MCF 10A (cell line): ENCODE measurements around the gene EPHB3. TPM values are rescaled to one million over a fixed set of nuclear protein-coding genes. Genes with fewer than 3 reads are reported as not detected.

Source experiments
- BruUV-seq: library from RNA; stranded (reverse); fragments of 400-500 nt; replicated peaks from 2 replicates; lab custom pipeline; 2021; lab: Mats Ljungman, UMichigan
- CTCF ChIA-PET: fragments of 300-600 bp; sonication (Branson Sonifier 250); formaldehyde crosslinking; extraction: SDS; loops from one replicate; lab custom pipeline; 2021; ENCODE audit warnings: antibody characterized with exemption, inconsistent platforms; lab: Yijun Ruan, JAX
- POLR2A ChIA-PET: fragments of 300-600, 350-650 bp; sonication (Branson Sonifier 250); formaldehyde crosslinking; extraction: SDS; loops from one replicate; lab custom pipeline; 2020; ENCODE audit warnings: antibody characterized with exemption, inconsistent platforms; lab: Yijun Ruan, JAX
- DNase-seq: peaks from one replicate; pipeline ENCODE4 v3.0.0-alpha.2; 2018; ENCODE audit not compliant: unreplicated experiment
- H3K27ac Mint-ChIP-seq: one replicate; pipeline ENCODE4 v1.8.0; 2022; ENCODE audit warnings: mild to moderate bottlenecking, low read depth, mixed read lengths; ENCODE audit not compliant: unreplicated experiment
- H3K27me3 Mint-ChIP-seq: one replicate; pipeline ENCODE4 v1.8.0; 2022; ENCODE audit warnings: mixed read lengths; ENCODE audit not compliant: insufficient read depth, unreplicated experiment
- H3K36me3 Mint-ChIP-seq: one replicate; pipeline ENCODE4 v1.8.0; 2022; ENCODE audit warnings: mild to moderate bottlenecking, moderate library complexity, mixed read lengths; ENCODE audit not compliant: insufficient read depth, unreplicated experiment
- H3K4me1 Mint-ChIP-seq: one replicate; pipeline ENCODE4 v1.8.0; 2022; ENCODE audit warnings: mixed read lengths; ENCODE audit not compliant: insufficient read depth, unreplicated experiment
- H3K4me3 Mint-ChIP-seq: one replicate; pipeline ENCODE4 v1.8.0; 2022; ENCODE audit warnings: mild to moderate bottlenecking, moderate library complexity, mixed read lengths; ENCODE audit not compliant: unreplicated experiment
- H3K9me3 Mint-ChIP-seq: one replicate; pipeline ENCODE4 v1.8.0; 2022; ENCODE audit warnings: mixed read lengths; ENCODE audit not compliant: unreplicated experiment
- intact Hi-C: fragments of 100-400 bp; cut with micrococcal nuclease; formaldehyde crosslinking; loops from 2 replicates; pipeline ENCODE4 v1.14.1; 2022
- total RNA-seq: library from RNA; stranded (reverse); gene quantifications from 2 replicates; pipeline ENCODE4 v1.2.3, GENCODE V29; 2022
- TF ChIP-seq, protein P1 (sequence below): fragments of 200-600 bp; IDR thresholded peaks from one replicate; pipeline ENCODE4 v1.8.0; 2022; ENCODE audit warnings: antibody characterized with exemption, mild to moderate bottlenecking; ENCODE audit not compliant: unreplicated experiment

EPHB3 gene
- total RNA-seq, 1 experiment from 2014 or later = 4.0 TPM

DNA sequence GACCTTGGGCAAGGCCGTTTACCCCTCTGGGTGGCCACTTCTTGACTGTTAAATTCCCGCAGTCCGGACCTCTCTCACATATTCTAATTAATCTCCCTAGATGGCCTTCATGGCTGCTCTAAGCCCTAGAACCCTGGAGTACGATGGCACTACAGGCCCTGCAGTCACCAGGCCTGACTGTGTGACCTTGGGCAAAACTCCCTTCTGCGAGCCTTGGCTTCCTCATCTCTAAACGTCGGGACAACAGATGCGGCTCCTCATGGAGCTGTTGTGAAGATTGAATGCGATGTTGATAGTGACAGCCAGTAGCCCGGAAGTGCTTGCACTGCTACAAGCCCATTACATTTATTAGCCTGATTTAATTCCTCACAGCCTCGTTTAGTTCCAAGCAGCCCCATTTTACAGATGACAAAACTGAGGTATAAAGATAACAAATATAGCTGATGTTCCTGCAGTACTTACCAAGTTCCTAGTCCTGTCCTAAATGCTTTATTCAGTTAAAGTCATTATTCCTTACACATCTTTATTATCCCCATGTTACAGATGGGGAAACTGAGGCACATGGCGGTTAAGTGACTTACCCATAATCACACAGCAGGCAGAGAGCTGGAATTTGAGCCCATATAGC, 10.3 kb downstream of the EPHB3 start:
- intact Hi-C loops = no loop called here
- Mint-ChIP-seq H3K27ac (no peak overlapping the region), H3K9me3 (no peaks in the 10 kb centered on the region), H3K4me3 (no peak overlapping the region), H3K36me3 (no peaks in the 10 kb centered on the region), H3K27me3 (no peaks in the 10 kb centered on the region), H3K4me1 (peaks cover 10% of the 10 kb centered on the region)
- no peak for DNase-seq
- BruUV-seq = no TSS peak
- CTCF ChIA-PET = interaction anchor here (0.6 kb wide), 1 partner anchor 133 kb away, joined by 3 read pairs; no protein-coding TSS in a partner anchor
- TF ChIP-seq, protein P1, sequence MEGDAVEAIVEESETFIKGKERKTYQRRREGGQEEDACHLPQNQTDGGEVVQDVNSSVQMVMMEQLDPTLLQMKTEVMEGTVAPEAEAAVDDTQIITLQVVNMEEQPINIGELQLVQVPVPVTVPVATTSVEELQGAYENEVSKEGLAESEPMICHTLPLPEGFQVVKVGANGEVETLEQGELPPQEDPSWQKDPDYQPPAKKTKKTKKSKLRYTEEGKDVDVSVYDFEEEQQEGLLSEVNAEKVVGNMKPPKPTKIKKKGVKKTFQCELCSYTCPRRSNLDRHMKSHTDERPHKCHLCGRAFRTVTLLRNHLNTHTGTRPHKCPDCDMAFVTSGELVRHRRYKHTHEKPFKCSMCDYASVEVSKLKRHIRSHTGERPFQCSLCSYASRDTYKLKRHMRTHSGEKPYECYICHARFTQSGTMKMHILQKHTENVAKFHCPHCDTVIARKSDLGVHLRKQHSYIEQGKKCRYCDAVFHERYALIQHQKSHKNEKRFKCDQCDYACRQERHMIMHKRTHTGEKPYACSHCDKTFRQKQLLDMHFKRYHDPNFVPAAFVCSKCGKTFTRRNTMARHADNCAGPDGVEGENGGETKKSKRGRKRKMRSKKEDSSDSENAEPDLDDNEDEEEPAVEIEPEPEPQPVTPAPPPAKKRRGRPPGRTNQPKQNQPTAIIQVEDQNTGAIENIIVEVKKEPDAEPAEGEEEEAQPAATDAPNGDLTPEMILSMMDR = no peak
- POLR2A ChIA-PET = interaction anchor here (0.8 to 1.0 kb wide), 2 partner anchors 29 to 65 kb away, joined by 3 to 4 read pairs; no protein-coding TSS in a partner anchor

DNA sequence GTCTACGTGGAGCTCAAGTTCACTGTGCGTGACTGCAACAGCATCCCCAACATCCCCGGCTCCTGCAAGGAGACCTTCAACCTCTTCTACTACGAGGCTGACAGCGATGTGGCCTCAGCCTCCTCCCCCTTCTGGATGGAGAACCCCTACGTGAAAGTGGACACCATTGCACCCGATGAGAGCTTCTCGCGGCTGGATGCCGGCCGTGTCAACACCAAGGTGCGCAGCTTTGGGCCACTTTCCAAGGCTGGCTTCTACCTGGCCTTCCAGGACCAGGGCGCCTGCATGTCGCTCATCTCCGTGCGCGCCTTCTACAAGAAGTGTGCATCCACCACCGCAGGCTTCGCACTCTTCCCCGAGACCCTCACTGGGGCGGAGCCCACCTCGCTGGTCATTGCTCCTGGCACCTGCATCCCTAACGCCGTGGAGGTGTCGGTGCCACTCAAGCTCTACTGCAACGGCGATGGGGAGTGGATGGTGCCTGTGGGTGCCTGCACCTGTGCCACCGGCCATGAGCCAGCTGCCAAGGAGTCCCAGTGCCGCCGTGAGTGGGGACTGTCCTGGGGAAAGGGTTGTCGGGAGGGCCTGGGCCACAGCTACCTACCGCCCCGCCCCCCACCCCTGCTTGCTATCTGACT, 11.2 kb downstream of the EPHB3 start:
- no peak for DNase-seq
- BruUV-seq = no TSS peak
- Mint-ChIP-seq H3K27me3 (no peaks in the 10 kb centered on the region), H3K36me3 (no peaks in the 10 kb centered on the region), H3K9me3 (no peaks in the 10 kb centered on the region), H3K27ac (no peak overlapping the region), H3K4me3 (no peak overlapping the region), H3K4me1 (peaks cover 1% of the 10 kb centered on the region)
- TF ChIP-seq, protein P1 = no peak
- CTCF ChIA-PET = interaction anchor here (0.6 kb wide), 1 partner anchor 132 kb away, joined by 3 read pairs; no protein-coding TSS in a partner anchor
- intact Hi-C loops = no loop called here
- POLR2A ChIA-PET = interaction anchor here (0.7 to 1.0 kb wide), 3 partner anchors 28 to 176 kb away, joined by 3 to 4 read pairs (median 3); no protein-coding TSS in a partner anchor

DNA sequence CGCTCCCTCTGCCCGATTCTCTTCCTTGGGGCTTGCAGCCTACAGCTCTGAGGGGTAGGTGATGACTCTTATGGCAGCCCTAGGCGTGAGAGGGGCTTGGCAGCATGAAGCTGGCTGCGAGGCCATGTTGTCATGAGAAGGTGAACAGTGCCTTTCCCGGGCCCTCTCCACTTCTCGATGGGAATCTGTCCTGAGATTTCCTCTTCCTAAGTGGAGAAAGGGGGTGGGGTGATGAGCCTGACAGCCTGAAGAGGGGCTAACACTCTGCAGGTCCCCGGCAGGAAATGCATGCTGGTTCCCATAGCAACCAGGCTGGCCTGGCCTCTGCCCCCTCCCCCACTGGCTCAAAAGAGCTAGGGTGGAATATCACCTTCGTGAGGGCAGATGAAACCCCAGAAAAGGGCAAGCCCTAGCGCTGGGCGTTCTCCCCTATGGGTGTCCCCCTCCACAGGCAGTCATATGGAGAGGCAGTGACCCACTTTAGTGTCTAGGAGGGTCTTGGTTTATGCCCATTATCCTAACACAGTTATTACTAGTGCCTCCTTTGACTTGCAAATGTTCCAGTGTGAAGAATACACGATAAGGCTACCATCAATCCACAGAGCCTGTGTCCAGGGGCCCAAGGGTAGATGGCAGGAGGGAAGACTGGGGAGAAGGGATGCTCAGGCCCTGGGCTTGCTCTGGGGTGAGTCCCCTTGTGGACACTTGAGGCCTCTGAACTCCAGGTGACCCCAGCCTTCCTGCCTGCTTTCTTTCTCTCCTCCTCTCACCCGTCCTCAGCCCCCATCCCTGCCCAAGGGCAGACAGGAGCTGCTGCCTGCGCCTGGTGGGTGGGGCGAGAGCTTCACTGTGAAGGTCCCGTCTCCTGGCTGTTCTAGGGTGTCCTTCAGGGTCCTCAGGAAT, 13.2 kb downstream of the EPHB3 start:
- Mint-ChIP-seq H3K4me1 (peaks cover 11% of the 10 kb centered on the region), H3K27me3 (no peaks in the 10 kb centered on the region), H3K27ac (no peak overlapping the region), H3K4me3 (no peak overlapping the region), H3K36me3 (peaks cover 6% of the 10 kb centered on the region), H3K9me3 (no peaks in the 10 kb centered on the region)
- TF ChIP-seq, protein P1 = no peak
- BruUV-seq = no TSS peak
- DNase-seq = no peak
- intact Hi-C loops = no loop called here
- ChIA-PET CTCF (interaction anchor here (0.7 kb wide), 1 partner anchor 12 kb away, joined by 3 read pairs; no protein-coding TSS in a partner anchor), POLR2A (interaction anchor here (1.0 kb wide), 1 partner anchor 13 kb away, joined by 3 read pairs; the partner anchor contains the start of gene EPHB3)
